ENCODE measurements around the gene CD81.
"Not testable (repeated sequence)": the region's sequence is repeated elsewhere in the genome, so short reads cannot be mapped to it uniquely, and the experiment has no call there.

Gene CD81

GRCh38 chr11:2347308-2347830 lies 29.7 kb upstream of the CD81 start:
- no peak overlapping the region for H3K4me3 Mint-ChIP-seq

GRCh38 chr11:2348986-2349385 lies 28.1 kb upstream of the CD81 start:
- Mint-ChIP-seq H3K4me3 (no peak overlapping the region), H3K27me3 (no peaks in the 10 kb centered on the region), H3K36me3 (peaks cover 6% of the 10 kb centered on the region), H3K9me3 (no peaks in the 10 kb centered on the region), H3K27ac (no peak overlapping the region), H3K4me1 (no peaks in the 10 kb centered on the region)

More at GRCh38 chr11:2347308-2347830, 29.7 kb upstream of the CD81 start:
- H3K27me3 Mint-ChIP-seq, result no peaks in the 10 kb centered on the region
- peaks cover 9% of the 10 kb centered on the region for H3K36me3 Mint-ChIP-seq
- no peak overlapping the region for H3K27ac Mint-ChIP-seq
- H3K4me1 Mint-ChIP-seq, result no peaks in the 10 kb centered on the region
- H3K9me3 Mint-ChIP-seq, result no peaks in the 10 kb centered on the region

GRCh38 chr11:2351701-2352100 lies 25.4 kb upstream of the CD81 start:
- Mint-ChIP-seq H3K27me3 (no peaks in the 10 kb centered on the region), H3K4me3 (no peak overlapping the region)

GRCh38 chr11:2352420-2352819 lies 24.7 kb upstream of the CD81 start:
- Mint-ChIP-seq H3K27me3 (no peaks in the 10 kb centered on the region), H3K36me3 (no peaks in the 10 kb centered on the region), H3K27ac (no peak overlapping the region), H3K9me3 (no peaks in the 10 kb centered on the region), H3K4me3 (no peak overlapping the region), H3K4me1 (no peaks in the 10 kb centered on the region)

More at GRCh38 chr11:2351701-2352100, 25.4 kb upstream of the CD81 start:
- no peaks in the 10 kb centered on the region for H3K4me1 Mint-ChIP-seq
- H3K27ac Mint-ChIP-seq, result no peak overlapping the region
- no peaks in the 10 kb centered on the region for H3K36me3 Mint-ChIP-seq
- H3K9me3 Mint-ChIP-seq, result no peaks in the 10 kb centered on the region

- Mint-ChIP-seq H3K36me3 (no peaks in the 10 kb centered on the region), H3K4me1 (no peaks in the 10 kb centered on the region), H3K27me3 (no peaks in the 10 kb centered on the region), H3K4me3 (no peak overlapping the region), H3K9me3 (no peaks in the 10 kb centered on the region), H3K27ac (no peak overlapping the region)
These were observed 22.0 kb upstream of the CD81 start for GRCh38 chr11:2355000-2355644.

GRCh38 chr11:2357246-2357645 lies 19.9 kb upstream of the CD81 start:
- no peaks in the 10 kb centered on the region for H3K4me1 Mint-ChIP-seq
- H3K27me3 Mint-ChIP-seq, result no peaks in the 10 kb centered on the region
- H3K9me3 Mint-ChIP-seq, result no peaks in the 10 kb centered on the region
- no peak overlapping the region for H3K4me3 Mint-ChIP-seq
- H3K36me3 Mint-ChIP-seq, result no peaks in the 10 kb centered on the region
- no peak overlapping the region for H3K27ac Mint-ChIP-seq

- not testable (repeated sequence) for H3K4me1 Mint-ChIP-seq, H3K9me3 Mint-ChIP-seq, H3K27me3 Mint-ChIP-seq, H3K36me3 Mint-ChIP-seq, H3K4me3 Mint-ChIP-seq, H3K27ac Mint-ChIP-seq
These were observed 19.5 kb upstream of the CD81 start for GRCh38 chr11:2357651-2358050.

- no peaks in the 10 kb centered on the region for H3K27me3 Mint-ChIP-seq
- H3K4me3 Mint-ChIP-seq, result no peak overlapping the region
- no peaks in the 10 kb centered on the region for H3K9me3 Mint-ChIP-seq
- no peaks in the 10 kb centered on the region for H3K36me3 Mint-ChIP-seq
- no peak overlapping the region for H3K27ac Mint-ChIP-seq
- H3K4me1 Mint-ChIP-seq, result no peaks in the 10 kb centered on the region
These were observed 18.2 kb upstream of the CD81 start for GRCh38 chr11:2358754-2359442.

GRCh38 chr11:2359557-2359956 lies 17.6 kb upstream of the CD81 start:
- Mint-ChIP-seq H3K27ac (no peak overlapping the region), H3K27me3 (no peaks in the 10 kb centered on the region), H3K4me1 (no peaks in the 10 kb centered on the region), H3K4me3 (no peak overlapping the region), H3K9me3 (no peaks in the 10 kb centered on the region), H3K36me3 (no peaks in the 10 kb centered on the region)

- no peak overlapping the region for H3K27ac Mint-ChIP-seq
- H3K36me3 Mint-ChIP-seq, result no peaks in the 10 kb centered on the region
- H3K4me3 Mint-ChIP-seq, result no peak overlapping the region
- H3K9me3 Mint-ChIP-seq, result no peaks in the 10 kb centered on the region
- H3K27me3 Mint-ChIP-seq, result no peaks in the 10 kb centered on the region
- H3K4me1 Mint-ChIP-seq, result no peaks in the 10 kb centered on the region
These were observed 16.9 kb upstream of the CD81 start for GRCh38 chr11:2360081-2360642.

GRCh38 chr11:2361565-2361964 lies 15.5 kb upstream of the CD81 start:
- Mint-ChIP-seq H3K4me1 (no peaks in the 10 kb centered on the region), H3K27ac (no peak overlapping the region), H3K4me3 (no peak overlapping the region), H3K9me3 (no peaks in the 10 kb centered on the region), H3K27me3 (no peaks in the 10 kb centered on the region), H3K36me3 (no peaks in the 10 kb centered on the region)

- Mint-ChIP-seq H3K4me3 (no peak overlapping the region), H3K9me3 (no peaks in the 10 kb centered on the region), H3K27me3 (no peaks in the 10 kb centered on the region), H3K27ac (no peak overlapping the region), H3K36me3 (no peaks in the 10 kb centered on the region), H3K4me1 (no peaks in the 10 kb centered on the region)
These were observed 14.7 kb upstream of the CD81 start for GRCh38 chr11:2362414-2362813.

GRCh38 chr11:2363130-2363529 lies 14.0 kb upstream of the CD81 start:
- no peak overlapping the region for H3K4me3 Mint-ChIP-seq
- H3K36me3 Mint-ChIP-seq, result no peaks in the 10 kb centered on the region

GRCh38 chr11:2363577-2364370 lies 13.3 kb upstream of the CD81 start:
- no peaks in the 10 kb centered on the region for H3K4me1 Mint-ChIP-seq
- H3K9me3 Mint-ChIP-seq, result no peaks in the 10 kb centered on the region
- no peaks in the 10 kb centered on the region for H3K27me3 Mint-ChIP-seq
- no peak overlapping the region for H3K4me3 Mint-ChIP-seq
- H3K36me3 Mint-ChIP-seq, result no peaks in the 10 kb centered on the region
- H3K27ac Mint-ChIP-seq, result no peak overlapping the region

More at GRCh38 chr11:2363130-2363529, 14.0 kb upstream of the CD81 start:
- Mint-ChIP-seq H3K27me3 (no peaks in the 10 kb centered on the region), H3K27ac (no peak overlapping the region), H3K9me3 (no peaks in the 10 kb centered on the region), H3K4me1 (no peaks in the 10 kb centered on the region)

GRCh38 chr11:2364386-2364785 lies 12.7 kb upstream of the CD81 start:
- H3K9me3 Mint-ChIP-seq, H3K4me3 Mint-ChIP-seq, H3K4me1 Mint-ChIP-seq, H3K36me3 Mint-ChIP-seq, H3K27me3 Mint-ChIP-seq, H3K27ac Mint-ChIP-seq: not testable (repeated sequence)
